ENCODE data around the gene CNTN3. TPM values are rescaled to one million over a fixed set of nuclear protein-coding genes. Genes with fewer than 3 reads are reported as not detected.

CNTN3 gene
- total RNA-seq, result 50.1 TPM

DNA sequence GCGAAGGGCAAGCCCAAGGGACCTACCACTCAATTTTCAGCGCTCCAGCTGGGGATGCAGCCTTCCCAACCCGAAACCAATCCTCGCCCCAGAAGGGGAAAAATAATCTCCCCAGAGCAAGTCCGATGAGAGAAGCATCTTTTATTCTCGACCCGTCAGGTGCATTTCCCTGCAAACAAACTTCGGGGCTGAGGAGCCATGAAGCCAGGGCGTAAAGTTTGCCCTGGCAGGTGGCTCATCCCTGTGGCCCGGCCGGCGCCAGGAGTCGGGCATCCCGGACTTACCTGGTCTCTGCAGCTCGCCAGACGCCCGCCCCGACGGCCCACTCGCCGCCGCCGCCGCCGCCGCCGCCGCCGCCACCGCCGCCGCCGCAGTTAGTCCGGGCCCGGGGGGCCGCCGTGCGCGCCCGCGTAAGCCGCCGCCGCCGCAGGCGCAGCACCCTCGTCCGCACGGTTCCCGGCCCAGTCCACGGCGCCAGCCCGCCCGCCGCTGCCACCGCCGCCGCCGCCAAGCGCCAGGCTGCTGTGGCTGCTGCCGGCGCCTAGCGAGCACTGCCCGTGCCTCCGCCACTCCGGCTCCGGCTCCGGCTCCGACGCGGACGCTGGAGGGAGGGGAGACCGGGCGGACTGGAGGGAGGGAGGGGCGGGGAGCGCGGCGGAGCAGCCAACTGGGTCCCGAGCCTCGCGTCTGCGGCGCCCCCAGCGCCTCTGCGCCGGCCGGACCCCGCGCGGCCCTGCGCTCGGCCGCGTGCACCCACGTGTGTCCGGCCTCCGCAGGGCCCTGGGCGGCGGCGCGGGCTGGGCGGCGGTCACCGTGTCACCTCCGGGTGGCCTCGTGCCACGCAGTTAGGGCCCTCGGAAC lies at the start of gene CNTN3:
Gene CNTN3, minus strand, starts transcription at position 553 of the 861 bp plus-strand sequence. CDS start 93,547 bp downstream, outside the sequence.
- DNase-seq (ENCODE audit: low spot score in 2 of 2) (peak; percentile 45 to 59), FAIRE-seq (no peak)

DNA sequence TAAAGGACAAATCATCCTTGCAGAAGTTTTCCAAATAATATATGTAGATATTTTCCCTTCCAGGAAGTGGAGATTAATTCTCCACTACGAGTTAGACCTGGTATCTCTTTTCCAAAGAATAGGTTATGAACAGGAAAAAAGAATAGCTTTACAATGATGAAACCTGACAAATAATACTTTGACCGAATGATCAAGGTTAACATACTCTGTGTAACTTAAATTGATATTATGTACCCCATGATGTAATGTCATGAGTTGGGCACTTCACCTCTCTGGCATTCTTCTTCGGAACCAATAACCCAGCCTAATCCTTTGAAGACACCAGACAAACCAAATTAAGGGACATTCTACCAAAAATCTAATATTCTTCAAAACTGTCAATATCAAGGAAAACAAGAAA lies 48.7 kb upstream of the CNTN3 start:
- FAIRE-seq, result no peak
- no peak for DNase-seq (ENCODE audit: low spot score in 2 of 2)

DNA sequence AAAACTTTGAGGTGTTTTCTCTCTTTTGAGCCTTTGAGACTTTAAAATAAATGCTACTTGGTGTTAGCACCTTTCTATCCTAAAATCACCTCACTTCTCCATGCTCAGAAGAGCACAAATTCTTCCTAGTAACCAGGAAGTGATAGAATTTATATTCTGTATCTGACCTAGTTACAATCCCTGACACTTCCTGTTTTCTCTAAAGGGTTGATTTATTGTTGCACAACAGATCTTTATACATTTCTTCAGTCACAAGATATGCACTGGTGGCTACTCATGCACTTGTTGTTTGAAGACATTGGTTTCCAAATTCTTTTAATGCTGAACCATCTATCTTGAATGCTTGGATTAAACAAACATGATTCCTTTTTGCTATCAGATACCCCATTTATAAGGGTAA lies 47.2 kb upstream of the CNTN3 start:
- FAIRE-seq, result no peak
- no peak for DNase-seq (ENCODE audit: low spot score in 2 of 2)

DNA sequence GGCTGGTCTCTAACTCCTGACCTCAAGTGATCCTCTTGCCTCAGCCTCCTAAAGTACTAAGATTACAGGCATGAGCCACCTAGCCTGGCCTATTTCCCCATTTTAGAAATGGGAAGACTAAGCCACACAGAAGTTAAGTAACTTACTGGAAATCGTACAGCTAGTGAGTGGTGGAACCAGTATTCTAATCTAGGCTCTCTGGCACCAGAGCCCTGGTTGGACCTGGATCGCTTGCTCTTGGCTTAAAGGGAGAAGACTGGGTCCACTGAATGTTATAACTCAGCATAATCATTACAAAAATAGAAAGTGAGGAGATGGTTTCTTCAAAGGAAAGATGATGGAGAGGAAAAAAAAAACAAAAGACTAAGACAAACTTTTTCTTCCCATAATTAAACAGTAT lies 37.4 kb upstream of the CNTN3 start:
- FAIRE-seq, result no peak
- DNase-seq (ENCODE audit: low spot score in 2 of 2), result no peak

DNA sequence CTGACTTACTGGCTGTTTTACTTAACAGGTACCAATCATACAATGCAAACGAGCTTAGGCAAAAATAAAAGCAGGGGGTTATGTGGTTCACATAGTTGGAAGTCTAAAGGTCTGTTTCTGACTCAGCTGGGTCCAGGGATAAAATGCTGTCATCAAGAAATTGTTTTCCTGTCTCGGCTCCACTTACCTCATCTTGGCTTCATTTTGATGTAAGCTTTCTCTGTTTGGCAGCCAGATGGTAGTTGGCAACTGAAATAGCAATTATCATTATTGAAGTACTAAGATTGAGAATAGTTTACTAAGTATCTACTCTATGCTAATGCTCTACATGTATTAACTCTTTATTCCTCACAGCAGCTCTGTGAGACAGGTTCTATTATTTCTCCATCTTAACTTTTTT lies 36.8 kb upstream of the CNTN3 start:
- DNase-seq (ENCODE audit: low spot score in 2 of 2) (no peak), FAIRE-seq (no peak)

DNA sequence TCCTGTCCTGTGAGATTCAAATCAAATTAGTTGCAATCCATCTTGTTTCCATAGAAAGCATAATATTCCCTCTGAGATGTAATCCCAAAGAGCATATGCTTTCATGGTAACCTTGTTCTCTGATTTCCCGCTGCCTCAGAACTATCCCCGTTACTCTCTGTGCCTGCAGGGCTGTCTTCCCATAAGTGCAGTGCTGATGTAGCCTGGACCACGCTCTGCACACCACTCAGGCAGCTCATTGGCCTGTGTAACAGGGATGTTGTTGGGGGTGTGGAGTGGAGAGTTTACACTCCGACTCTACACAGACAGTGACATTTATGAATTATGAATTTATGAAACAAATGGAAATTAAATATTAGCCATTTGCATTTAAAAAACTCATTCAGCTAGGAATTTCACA lies 33.6 kb upstream of the CNTN3 start:
- DNase-seq (ENCODE audit: low spot score in 2 of 2) (no peak), FAIRE-seq (no peak)

DNA sequence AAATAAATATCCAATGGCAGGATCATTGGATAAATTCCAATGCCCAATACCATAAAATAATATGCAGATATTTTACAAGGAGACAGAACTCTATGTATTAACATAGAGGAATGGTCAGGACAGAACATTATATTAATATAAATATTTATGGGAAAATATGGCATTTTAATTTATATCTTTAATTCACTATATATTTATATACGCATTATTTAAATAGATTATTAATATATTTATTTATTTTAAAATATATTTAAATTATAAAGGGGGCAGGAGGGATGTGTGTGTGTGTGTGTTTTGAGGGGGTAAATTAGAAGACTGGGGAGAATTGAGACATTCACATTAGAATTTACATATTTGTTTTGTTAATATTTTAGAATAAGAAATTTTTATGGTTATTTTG lies 31.6 kb upstream of the CNTN3 start:
- FAIRE-seq, result peak; percentile 70

DNA sequence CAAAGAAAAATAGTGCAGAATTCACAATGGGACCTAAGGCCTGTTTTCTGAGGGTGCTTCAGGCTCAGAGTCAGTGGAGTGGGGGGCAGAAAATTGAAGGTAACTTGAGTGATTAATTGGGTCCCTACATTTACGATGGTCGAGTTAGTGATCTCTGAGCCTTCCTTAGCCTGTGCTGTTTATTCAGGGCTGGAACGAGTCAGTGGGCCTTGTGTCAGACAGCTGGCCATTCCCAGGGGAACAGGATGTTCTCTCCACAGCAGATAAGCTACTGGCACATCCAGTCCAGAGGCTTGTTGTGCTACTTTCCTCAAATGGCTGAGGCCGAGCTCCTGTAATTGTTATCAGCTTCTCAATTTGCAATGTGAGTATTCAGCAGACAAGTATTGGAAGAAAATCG lies 29.2 kb upstream of the CNTN3 start:
- FAIRE-seq (no peak), DNase-seq (ENCODE audit: low spot score in 2 of 2) (no peak)

More for the DNA sequence above, 31.6 kb upstream of the CNTN3 start:
- DNase-seq (ENCODE audit: low spot score in 2 of 2), result no peak

DNA sequence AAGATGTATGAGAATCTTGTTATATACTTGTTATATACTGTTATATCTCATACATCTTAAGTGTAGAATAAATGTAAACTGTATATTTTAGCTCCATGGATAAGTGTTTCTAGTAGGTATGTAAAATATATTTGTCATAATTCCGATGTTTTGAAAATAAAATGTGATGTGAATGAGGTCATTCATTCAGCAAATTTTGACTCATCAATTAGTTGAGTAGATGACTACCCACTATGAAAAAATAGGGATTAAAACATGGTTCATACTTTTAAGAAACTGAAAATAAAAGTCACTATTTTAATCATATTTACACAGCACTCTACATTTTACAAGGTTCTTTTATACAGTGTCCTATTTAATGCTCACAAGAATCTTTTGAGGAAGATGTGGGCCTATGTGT lies 28.4 kb upstream of the CNTN3 start:
- DNase-seq (ENCODE audit: low spot score in 2 of 2) (no peak), FAIRE-seq (peak; percentile 58)

DNA sequence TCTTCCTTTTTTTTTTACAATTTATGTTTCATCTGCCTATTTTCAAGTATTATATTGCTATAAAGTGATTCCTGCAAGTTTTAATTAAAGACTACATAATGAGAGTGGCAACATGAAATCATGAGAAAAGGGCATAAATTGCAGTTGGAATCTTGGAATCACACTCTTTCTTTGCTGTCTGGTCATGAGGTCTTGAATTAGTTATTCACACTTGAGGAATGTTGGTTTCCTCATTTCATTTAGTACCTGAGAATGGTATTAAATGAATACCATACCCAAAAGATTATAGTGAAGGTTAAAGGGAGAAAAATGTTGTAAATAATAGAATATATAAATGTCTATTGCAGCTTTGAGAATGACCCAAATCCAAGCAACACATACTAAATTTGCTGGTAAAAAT lies 25.8 kb upstream of the CNTN3 start:
- FAIRE-seq (no peak), DNase-seq (ENCODE audit: low spot score in 2 of 2) (no peak)

DNA sequence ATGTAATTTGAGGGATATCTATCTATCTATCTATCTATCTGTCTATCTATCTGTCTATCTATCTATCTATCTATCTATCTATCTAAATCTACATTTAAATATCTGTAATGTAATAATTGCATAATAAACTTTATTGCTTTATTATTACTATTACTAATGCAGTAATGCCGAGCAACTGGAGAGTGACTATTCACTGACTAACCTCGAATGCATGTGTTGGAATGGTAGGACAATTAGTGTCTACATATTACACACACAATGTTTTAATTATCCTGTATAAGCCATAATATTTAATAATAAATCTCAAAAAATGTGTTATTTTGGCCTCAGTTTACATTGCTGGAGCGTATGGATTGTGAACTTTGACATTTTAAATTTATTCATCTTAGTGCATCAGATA lies 25.2 kb upstream of the CNTN3 start:
- no peak for DNase-seq (ENCODE audit: low spot score in 2 of 2)
- FAIRE-seq, result no peak

DNA sequence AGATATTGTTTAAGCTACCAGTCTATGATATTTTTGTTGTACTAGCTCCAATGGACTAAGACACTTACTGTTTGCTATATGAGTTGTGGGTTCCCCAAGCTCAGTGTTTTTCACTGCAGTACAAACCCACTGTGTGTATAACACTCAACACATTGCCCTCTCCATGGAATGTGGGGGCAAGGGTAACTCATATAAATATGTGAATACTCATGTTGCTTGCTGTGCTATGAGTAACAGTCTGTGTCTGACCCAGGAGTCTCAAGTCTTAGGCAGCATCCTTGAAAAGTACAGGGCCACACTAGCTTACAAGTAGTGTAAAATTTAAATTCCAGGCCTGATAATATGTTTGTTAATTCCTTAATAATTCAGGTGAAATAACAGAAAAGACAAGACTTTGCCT lies 22.5 kb upstream of the CNTN3 start:
- FAIRE-seq (no peak), DNase-seq (ENCODE audit: low spot score in 2 of 2) (no peak)

DNA sequence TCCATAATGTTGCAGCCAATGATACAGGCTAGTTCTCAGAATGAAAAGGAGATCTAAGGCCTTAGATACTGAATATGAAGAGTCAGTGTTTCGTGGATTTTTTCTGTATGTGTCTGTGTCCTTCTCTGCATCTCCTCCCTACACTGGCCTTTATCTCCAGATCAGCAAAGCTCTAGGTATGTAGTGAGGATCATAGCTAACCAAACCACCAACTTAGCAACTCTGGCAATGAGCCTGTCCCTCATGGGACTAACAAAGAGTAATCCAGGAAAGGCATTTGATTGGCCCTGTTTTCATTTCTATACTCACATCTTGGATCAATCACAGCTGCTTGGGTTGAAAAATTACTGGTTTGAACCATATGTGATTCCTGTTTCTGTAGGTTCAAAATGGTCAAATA lies 18.6 kb upstream of the CNTN3 start:
- DNase-seq (ENCODE audit: low spot score in 2 of 2), result no peak
- no peak for FAIRE-seq

DNA sequence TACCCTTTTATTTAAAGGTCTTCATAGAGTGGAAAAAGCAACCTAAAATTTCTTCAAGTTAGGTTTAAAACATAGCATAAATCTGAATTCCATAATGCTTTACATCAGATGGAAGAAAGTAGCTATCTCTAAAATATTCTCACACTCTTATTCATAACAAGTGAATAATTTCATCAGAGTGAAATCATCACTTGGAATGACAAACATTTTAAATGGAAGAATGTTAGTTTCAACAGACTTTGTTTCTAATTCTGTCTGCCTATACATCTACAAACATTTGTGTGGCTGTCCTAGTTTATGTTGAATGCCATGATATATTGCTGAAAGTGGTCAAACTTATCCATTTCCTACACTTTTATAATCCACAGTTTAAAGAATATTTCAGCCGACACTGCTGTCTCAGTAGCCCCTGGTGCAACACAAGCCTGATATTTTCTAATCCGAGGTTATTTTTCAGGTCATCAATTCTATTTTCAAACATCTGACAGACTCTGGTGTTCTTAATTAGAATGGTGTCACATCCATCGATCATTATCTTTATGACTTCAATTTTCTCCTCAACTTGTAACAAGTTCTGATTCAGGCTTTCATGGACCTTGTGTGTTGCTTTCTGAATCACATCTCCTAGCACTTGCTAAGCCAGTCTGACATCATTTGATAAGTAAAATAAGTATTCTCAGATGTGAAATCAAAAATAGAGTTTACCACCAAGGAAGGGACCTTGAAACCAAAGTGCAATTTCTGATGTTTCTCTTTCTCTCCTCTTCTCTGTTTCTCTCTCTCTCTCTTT lies 17.1 kb upstream of the CNTN3 start:
- DNase-seq (ENCODE audit: low spot score in 2 of 2) (no peak), FAIRE-seq (no peak)

DNA sequence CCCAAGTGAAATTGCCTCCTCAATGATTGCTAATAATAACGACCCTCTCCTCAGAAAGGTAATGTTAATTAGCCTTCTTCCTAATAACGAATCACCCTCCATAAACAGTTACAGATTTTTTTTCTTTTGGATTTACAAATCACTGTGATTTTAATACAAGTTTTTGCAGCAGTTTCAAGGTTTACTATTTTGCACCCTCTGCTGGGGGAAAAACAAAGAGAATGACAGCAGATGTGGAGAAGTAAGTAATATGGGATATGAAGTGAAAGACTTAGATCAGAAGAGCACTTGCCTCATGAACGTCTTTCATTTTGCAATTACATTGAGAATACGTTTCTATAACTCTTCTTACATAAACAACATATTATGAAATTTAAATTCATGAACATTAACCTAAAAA lies 16.1 kb upstream of the CNTN3 start:
- no peak for DNase-seq (ENCODE audit: low spot score in 2 of 2)
- FAIRE-seq, result peak; percentile 60

DNA sequence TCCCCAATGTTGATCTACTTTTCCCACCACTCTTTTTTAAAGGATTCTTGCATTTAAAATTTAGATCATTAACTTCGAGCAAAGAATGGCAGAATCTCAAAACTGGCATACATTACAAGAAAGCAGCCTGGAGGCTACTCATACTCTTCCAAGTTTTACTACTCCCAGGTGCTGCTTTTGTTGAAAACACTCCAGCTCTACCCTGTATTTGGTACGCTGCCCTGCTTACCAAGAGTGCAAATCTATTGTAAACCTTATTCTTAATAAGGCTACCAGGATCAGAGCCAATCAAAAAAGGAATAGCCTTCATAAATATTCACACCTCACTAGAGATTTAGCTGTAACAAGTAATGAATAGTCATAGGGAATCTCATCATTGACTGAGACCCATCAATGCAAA lies 11.6 kb upstream of the CNTN3 start:
- FAIRE-seq, result no peak
- DNase-seq (ENCODE audit: low spot score in 2 of 2), result no peak

DNA sequence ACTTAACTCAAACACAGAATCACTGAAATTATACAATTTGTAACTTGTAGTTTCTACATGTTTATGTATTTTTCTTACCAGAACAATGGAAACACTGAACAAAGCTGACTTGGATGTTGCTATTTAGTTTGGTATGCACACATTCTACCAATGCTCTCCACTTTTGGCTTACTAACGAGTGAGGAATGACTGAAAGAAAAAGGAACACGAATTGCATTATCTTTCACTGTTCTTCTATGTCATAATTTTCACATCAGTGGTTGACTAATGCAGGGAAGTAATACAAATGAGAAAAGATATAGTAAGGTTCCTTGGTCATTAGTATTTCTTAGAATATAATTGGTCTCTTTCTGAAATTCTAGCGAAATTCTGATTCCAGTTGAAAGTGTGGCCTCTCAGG lies 9.8 kb upstream of the CNTN3 start:
- FAIRE-seq, result no peak
- DNase-seq (ENCODE audit: low spot score in 2 of 2), result no peak

DNA sequence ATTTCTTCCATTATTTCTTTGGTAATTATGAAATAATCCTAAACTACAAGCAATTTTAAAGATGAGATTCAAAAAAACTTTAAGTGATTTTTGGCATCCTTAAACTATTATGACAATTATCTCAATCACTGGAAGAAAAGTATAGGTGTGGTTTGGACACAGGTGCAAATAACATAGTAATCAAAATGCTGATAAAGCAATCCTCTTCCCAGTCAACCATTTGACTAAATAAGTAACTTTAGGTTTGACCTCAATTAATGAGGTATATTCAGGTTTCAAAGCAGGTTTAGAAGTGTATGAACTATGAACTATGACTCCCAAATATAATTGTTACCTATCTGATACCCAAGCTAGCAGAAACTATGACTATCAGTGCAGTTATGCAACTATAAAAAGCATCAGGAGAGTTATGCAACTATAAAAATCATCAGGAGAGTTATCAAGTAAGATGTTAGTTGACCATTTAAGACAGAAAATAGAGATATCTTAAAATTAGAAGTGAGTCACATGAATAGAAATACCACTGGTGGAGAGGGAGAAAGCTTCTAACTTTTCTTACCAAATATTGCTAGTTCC lies 8.9 kb upstream of the CNTN3 start:
- FAIRE-seq (no peak), DNase-seq (ENCODE audit: low spot score in 2 of 2) (no peak)

DNA sequence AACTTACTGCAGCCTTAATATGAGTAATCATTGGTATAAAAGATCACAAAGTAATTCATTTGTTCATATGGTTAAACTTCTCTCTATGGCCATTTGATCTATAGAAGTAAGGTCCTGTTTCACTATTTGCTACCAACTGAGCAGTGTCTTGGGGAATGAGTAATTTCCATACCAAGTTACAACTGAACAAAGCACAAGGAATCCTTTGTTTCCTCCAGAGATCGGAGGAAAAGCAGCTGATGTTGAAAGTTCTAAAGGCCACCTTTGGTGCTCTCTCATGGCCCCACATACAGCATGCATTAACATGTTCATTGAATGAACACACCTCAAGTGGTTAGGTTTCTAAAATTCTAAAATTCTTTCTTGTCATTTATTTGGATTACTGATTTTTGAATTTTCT lies 7.1 kb upstream of the CNTN3 start:
- FAIRE-seq (no peak), DNase-seq (ENCODE audit: low spot score in 2 of 2) (no peak)

DNA sequence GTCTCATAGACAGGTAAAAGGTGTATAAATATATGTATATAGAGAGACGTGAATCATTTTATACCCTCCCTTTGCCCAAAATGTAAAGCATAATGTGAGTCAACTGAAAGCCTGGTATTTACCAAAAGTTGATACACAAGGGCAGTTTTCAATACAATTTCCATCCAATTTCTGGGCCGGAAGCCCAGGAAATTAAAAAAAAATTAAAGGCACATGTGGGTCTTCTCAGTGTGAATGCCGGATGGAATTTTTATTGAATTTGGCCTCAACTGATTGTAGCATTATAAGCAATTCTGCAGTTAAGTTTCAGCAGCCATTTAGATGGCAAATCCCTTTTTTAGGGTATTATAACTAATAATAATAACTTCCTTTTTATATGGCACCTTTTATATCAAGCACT lies 3.3 kb upstream of the CNTN3 start:
- DNase-seq (ENCODE audit: low spot score in 2 of 2), result no peak
- FAIRE-seq, result no peak

DNA sequence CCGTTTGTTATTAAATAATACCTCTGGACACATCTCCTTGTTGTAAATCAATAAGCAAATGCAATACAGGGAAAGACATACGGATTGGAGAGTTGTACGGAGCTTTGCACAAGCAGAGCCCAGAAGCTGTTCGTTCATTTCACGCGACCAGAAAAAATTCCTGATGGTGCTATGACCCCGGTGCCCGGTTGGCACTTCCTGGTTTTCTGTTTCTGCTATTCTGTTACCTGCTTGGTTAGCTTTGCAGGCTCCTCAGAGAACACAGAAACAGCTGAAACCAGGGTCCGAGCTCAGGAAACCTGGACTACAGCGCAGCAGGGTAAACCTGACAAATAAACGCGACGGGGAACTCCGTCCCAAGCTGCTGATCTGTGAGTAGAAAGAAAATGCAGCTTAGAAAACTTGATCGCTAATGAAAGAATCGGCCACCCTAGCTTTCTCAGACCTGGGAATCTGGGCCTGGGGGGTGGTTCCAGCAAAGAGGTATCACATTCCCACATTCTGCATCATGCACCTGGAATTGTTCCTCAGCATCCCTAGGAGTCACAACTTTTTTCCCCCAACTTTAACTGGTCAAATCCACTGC lies 845 bp downstream of the CNTN3 start:
- no peak for DNase-seq (ENCODE audit: low spot score in 2 of 2)
- no peak for FAIRE-seq

Data from frontal cortex (tissue), 4 donors.